NCI-H1092 treated with DMSO at 0.1 percent for 48 hours (cell line): ENCODE results near the gene RICTOR.
"Not testable (repeated sequence)": the region's sequence is repeated elsewhere in the genome, so short reads cannot be mapped to it uniquely, and the experiment has no call there.

ENCODE experiments used
- DNase-seq: peaks from one replicate; lab custom pipeline; 2025; lab: John Stamatoyannopoulos, UW

The RICTOR gene

DNA sequence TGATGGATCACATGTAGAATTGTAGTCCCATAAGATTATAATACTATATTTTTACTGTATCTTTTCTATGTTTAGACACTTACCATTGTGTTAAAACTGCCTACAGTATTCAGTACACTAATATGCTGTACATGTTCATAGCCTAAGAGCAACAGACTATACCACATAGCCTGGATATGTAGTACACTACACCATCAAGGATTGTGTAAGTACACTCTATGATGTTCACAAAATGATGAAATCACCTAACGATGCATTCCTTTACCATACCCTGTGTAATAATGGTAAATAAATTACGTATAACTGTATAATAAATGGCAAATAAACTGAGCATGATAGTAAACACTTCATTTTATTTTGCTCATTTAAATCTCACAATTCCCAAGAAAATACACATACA, 60.3 kb downstream of the RICTOR start:
- DNase-seq = no peak

DNA sequence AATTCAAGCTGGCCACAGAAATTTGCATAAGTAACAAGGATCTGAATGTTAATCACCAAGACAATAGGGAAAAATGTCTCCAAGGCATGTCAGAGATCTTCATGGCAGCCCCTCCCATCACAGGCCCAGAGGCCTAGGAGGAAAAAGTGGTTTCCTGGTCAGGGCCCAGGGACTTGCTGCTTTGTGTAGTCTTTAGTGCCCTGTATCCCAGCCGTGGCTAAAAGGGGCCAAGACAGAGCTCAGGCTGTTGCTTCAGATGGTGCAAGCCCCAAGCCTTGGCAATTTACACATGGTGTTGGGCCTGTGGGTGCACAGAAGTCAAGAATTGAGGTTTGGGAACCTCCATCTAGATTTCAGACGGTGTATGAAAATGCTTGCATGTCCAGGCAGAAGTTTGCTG, 63.2 kb downstream of the RICTOR start:
- DNase-seq = not testable (repeated sequence)

DNA sequence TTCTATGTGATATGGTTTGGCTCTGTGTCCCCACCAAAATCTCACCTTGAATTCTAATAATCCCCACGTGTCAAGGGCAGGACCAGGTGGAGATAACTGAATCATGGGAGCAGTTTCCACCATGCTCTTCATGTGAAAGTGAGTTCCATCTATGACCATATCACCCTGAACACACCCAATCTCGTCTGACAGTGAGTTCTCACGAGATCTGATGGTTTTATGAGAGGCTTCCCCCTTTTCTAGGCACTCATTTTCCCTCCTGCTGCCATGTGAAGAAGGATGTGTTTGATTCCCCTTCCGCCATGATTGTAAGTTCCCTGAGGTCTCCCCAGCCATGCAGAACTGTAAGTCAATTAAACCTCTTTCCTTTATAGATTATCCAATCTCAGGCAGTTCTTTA, 64.2 kb downstream of the RICTOR start:
- DNase-seq = no peak

DNA sequence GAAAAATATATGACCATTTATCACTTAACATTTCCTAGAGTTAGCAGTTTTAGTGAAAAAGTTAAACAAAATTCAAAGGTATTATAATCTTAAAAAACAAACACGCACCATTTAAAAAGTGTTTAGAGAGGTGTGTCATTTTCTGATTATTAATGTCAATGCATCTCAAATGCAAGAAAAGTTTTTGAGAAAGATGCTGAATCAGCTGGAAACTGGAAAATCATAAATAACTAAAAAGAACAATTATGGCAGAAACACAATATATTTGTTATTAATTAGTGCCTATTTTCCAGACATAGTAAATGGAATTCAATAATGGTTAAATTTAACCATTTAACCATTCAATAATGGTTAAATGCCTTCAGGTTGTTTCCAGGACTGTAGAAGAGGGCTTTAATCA, 64.9 kb downstream of the RICTOR start:
- DNase-seq = no peak

DNA sequence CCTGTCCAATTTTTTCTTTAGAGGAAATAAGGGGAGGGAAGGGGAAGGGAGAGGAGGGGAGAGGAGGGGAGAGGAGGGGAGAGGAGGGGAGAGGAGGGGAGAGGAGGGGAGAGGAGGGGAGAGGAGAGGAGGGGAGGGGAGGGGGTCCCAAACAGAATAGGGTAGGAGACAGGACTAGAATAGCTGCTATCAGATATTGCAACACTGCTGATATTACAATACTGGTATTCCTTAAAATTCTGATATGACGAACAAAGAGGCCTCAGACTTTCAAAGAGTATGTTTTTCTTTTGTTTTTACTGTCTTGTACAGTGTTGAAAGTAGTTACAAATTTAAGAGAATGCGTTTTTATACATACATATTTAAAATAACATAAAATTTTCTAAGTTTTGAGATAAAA, 67.5 kb downstream of the RICTOR start:
- no peak for DNase-seq

DNA sequence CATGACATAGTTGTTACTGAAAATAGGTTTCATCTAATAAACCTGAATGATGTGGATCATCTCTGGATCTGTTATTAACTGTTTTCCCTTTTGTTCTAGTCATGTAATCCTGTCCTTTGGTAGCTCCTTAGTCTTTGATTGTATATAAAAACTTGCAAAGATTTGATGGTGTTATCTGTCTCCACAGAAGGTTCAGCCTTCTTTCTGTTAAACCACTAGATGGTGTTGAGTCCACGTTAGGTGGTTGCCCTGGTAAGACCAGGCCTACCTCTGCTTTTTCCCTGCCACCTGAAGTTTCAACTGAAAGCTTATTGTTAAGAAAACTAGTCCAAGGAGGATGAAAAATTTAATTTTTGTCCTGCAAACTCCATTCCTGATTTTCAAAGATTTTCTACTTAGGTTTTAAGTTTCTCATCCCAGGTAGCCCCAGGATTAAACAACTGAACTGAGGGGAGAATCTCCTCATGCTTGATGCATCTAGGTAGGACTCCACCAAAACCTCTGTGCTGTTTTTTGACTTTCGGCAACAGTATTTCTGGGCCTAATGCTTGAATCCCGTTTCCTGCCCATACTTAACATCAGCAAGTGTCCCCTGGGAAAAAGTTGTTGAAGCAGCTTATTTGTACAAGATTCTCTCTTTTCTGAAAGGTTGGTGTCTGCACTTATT, 68.5 kb downstream of the RICTOR start:
- no peak for DNase-seq

DNA sequence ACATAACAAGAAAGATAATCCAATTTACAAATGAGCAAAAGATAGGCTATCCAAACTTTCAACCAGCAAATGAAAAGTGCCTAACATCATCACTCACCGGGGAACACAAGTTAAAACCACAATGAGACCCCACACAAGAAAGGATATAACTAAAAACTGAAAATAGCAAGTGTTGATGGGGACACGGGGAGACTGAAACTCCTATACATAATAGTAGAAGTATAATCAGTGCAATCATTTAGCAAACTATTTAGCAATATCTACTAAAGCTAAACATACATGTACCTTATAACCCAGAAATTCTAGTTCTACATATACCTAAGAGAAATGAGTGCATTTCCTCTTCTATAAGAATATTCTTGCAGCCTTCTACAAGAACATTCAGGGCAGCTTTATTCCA, 72.5 kb downstream of the RICTOR start:
- DNase-seq = no peak

DNA sequence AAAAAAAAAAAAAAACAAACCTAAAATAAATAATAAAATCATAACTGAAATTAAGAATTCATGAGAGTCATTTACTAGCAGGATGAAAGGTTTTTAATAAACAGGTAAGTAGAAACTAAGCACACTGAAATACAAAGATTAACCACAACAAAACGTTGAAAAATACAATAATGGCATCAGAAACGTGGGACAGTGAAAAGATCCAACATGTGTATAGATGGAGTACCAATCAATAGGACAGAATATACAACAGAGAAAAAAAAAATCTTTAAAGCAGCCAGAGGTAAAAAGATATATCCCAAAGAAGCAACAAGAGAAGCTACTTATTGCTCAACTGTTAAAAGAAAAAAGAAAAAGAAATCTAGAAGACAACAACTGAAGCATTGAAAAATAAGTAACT, 75.2 kb downstream of the RICTOR start:
- no peak for DNase-seq

DNA sequence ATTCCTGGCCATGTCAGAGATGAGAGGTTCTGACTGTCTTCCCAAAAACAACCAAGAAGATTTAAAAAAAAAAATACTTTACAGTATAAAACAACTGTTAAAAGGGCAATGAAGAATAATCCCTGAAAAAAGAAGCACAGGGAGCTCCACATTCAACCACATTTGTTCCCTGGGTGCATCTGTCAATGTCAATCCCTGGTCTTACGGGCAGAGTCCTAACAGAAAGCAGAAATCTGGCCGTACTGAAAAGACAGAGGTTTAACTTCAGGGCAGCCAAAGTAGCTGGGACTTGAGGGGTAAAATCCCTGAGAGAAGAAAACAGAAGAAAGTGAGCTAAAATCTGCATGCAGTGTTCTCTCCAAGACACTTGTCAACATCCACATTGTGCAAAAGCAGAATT, 76.6 kb downstream of the RICTOR start:
- DNase-seq = no peak

DNA sequence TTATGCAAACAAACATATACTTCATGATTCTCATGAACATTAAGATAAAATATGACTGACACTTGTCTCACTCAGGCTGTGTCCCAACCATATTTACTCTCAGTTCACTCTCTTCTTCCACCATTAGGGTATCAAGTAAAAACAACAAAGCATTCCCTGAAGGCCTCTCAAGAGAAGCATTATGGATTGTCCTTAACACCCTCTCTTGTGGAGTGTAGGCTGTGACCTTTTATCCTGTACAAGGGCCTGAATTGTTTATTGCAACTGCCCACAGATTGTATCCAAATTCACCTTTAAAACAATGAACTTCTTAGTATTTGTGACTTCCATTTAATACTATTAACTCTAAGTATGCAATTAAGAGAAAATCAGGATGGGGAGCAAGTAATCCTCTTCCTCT, 78.1 kb downstream of the RICTOR start:
- no peak for DNase-seq

DNA sequence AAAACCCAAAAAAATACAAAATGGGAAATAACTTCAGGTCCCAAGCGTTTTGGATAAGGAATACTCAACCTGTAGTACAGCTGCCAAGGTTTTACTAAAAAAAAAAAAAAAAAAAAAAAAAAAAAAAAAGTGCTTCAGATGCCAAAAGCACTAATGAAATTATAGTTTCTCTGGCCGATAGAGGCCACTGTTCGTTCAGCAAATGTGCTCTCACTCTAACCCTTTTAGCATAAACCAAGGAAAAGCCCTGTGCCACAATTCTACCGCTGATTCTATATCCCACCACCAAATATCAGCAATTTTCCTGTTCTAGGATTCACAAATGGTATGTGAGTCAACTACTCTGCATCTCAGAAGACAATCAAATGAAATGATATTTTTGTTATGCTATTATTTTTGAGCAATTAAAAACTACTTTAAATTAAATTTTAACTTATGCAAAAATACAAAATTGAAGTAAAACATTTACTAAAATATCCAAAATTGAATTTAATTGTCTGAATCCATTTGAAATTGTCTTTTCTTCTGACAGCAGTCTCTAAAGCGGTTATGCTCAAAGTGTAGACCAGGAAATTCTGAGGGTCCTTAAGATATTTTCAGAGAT, 79.8 kb downstream of the RICTOR start:
- peak; percentile 9 for DNase-seq

DNA sequence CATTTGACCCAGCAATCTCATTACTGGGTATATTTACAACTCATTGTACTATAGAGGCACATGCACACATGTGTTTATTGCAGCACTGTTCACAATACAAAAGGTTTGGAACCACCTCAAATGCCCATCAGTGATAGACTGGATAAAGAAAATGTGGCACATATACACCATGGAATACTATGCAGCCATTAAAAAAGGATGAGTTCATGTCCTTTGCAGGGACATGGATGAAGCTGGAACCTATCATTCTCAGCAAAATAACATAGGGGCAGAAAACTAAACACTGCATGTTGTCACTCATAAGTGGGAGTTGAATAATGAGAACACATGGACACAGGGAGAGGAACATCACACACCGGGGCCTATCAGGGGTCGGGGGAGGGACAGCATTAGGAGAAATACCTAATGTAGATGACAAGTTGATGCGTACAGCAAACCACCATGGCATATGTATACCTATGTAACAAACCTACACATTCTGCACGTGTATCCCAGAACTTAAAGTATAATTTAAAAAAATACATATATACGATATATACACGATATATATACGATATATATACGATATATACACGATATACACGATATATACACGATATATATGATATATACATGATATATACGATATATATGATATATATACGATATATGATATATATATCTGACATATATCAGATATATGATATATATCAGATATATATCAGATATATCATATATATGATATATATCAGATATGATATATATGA, 84.1 kb downstream of the RICTOR start:
- DNase-seq = not testable (repeated sequence)

DNA sequence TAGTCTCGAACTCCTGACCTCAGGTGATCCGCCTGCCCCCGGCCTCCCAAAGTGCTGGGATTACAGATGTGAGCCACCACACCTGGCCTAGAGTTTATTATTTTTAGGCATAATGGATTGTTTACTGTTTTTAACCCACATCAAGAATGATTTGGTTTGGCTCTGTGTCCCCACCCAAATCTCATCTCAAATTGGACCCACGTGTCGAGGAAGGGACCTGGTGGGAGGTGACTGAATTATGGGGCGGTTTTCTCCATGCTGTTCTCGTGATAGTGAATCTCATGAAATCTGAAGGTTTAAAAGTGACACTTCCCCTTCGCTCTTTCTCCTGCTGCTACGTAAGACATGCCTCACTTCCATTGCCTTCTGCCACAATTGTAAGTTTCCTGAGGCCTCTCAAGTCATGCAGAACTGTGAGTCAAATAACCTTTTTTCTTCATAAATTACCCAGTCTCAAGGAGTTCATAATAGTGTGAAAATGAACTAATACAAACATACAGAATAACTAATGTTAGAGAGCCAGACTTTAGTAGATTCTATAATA, 88.2 kb downstream of the RICTOR start:
- DNase-seq = no peak

DNA sequence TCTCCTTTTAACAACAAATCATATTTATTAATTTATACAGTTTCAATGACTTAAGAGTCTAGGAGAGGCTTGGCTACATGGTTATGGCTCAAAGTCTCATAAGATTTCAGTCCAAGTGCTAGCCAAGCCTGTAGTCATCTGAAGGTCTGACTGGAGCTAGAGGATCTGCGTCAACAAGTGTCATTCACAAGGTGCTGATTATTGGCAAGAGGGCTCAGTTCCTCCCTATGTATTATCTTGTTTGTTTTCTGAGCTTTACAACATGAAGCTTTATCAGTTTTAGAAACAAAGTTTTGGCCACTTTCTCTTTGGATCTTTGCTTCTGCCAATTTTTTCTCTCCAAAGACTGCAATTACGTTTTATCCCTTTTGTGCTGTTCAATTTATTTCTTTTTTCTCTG, 94.7 kb downstream of the RICTOR start:
- no peak for DNase-seq

DNA sequence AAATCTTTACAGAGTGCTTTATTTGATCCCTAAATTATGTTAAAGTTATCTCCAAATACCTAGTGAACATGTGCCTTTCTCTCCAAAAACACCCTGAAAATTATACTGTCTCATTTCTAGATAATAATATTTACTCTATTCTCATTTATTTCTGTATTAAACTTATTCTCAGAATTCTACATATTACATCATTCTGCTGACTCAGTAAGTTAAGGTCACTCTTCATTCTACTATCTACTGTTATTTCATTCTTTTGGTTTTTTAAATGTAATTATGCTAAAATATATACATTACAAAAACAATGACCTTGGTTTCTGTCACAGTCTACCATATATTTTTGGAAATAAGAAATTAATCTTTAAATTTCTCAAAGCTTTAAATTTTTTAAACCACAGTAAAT, 96.2 kb downstream of the RICTOR start:
- no peak for DNase-seq

DNA sequence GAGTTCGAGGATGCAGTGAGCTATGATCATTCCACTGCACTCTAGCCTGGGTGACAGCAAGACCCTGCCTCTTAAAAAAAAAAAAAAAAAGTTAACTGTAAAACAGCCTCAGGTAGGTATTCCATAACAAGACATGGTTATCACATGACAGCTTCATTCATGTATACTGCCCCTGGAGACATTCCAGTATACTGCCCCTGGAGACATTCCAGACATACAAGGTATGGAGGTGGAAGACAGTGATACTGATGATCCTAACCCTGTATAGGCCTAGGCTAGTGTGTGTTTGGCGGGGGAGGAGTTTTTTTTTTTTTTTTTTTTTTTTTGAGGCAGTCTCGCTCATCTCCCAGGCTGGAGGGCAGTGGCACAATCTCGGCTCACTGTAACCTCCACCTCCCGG, 105.5 kb downstream of the RICTOR start:
- DNase-seq = no peak

DNA sequence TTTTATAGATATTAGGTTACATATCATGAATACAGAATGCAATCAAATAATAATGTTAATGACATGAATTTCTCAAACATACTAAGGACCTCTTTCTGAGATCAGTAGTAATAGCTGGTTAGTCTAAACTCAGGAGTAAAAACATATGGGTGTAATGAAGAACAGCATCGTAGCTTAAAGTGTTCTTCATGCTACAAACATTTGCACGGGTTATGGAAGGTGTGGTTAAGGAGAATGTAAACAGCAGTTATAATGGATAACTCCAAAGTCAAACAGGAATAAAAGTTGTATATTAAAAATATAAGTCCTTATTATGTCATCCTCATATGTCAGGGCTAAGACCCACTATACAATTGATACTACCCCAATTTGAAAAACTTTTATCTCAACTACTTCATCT, 112.5 kb downstream of the RICTOR start:
- no peak for DNase-seq

DNA sequence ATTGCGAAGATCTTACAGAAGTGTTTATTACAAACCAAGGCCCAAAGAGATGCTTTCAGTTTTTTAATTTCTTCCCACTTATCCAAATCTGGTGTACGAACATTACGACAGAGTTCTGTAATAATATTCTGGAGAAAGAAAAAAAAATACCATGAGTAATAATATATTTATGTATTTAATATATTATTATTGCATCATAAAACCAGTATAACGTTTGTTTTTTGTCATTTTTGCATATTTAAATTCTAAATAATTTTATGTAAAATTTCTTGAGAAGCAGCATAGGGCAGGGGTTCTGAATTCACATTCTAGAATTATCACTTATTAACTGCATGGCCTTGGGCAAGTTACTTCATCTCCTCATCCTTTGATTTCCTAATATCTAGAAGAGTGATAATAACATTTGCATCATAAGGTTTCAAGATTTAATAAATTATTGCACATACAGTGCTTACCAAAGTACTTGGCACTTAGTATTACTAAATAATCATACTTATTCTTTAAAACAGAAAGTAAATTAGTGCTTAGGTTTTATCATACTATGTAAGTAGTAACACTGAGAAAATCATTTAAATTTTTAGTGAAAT, 120.7 kb downstream of the RICTOR start:
- DNase-seq = no peak

DNA sequence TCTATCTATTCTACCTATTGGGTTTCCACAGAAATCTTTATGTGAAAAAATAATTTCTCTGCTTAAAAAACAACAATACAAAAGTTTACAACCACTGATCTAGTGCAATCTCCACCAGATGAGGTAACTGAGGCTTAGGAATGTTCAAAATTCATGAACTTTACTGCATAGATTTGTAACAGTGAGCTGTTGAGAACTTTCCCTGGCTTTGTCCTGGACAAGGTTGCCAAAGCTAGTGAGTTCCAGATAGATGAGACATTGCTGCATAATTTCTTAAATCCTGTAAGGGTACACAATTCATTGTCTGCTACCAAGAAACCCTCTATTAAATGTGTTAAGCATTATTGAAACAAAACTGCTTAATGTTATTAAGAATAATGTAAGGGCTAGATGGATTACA, 125.7 kb downstream of the RICTOR start:
- no peak for DNase-seq

DNA sequence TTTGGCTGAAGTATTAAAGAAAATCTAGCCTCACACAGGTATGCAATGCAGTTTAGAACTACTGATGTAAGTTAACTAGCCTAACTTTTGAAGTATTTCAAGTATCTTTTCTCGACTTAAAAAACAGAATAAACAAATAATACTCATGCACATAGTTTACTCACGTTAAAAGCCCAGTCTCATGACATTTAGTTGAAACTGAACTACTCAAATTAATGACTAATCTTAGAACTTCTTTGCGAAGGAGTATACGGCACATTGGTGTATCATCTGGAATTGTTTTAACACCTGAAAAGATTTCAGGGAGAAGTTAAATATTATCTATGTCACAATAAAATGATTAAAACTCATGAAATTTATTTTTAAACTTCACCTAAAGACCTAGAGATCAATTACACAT, 129.9 kb downstream of the RICTOR start:
- no peak for DNase-seq

DNA sequence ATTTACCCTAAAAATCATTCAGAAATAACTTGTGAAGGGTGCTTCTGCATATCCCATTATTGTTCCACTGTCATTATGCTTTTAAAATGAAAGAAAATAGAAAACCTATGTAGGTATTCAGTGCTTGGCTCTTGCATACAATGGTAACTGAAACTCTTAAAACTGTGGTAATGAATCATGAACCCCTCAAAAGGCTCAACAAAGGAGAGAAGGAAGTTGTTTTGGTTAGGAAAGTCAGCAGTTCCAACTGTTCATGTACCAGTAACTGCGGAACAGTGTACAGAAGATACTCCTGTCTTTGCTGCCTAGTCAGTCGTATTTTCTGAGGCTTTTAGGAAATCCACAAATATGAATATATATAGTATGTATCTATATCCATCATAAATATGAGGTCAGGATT, 132.3 kb downstream of the RICTOR start:
- DNase-seq = no peak

DNA sequence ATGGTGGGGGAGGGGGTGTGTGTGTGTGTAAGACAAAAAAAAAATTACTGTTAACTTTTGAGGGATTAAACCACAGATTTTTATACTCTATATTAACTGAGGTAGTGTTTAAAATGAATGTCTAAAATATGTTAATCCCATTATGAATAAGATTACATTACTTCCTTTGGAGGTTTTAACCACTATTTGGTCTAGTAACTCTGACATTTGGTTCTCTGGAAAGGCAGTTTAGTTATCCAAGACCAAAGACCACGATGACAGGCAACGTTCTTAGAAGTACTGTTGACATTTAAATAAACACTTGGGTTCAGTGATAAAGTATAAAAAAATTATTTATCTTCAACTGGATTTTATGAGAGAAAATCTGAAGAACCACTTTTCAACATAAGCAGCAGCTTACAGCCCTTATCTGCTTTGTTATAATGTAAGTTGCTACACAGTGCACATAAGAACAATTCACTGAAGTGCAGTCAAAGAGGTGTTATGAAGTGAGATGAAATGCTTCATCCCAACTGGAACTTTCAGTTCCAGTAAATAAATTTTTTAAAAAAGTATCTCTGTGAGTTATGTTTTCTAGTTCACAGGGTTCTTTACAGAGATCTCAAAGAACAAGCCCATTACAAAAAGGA, 133.9 kb downstream of the RICTOR start:
- DNase-seq = no peak
